Hepatocyte (in vitro differentiated cells): ENCODE data around the gene NFKBIZ. TPM values are rescaled to one million over a fixed set of nuclear protein-coding genes. Genes with fewer than 3 reads are reported as not detected.

Experiments used
- DNase-seq: peaks from one replicate; pipeline ENCODE4 v3.0.0-alpha.2; 2016; ENCODE audit warnings: low spot score
- H2AFZ ChIP-seq: fragments of 200-600 bp; sonication (generic); 2 replicates; pipeline ENCODE4 v1.6.0; 2016; ENCODE audit warnings: antibody characterized with exemption, mild to moderate bottlenecking
- H3K27ac ChIP-seq: fragments of 200-600 bp; sonication (generic); 2 replicates; pipeline ENCODE4 v1.5.1; 2016; ENCODE audit warnings: mild to moderate bottlenecking
- H3K27me3 ChIP-seq: fragments of 200-600 bp; sonication (generic); 2 replicates; pipeline ENCODE4 v1.6.1; 2016
- H3K36me3 ChIP-seq: fragments of 200-600 bp; sonication (generic); replicated peaks from 2 replicates; pipeline ENCODE4 v1.5.1; 2016; ENCODE audit warnings: low read depth; ENCODE audit not compliant: insufficient read depth
- H3K4me1 ChIP-seq: fragments of 200-600 bp; sonication (generic); 2 replicates; pipeline ENCODE4 v1.5.1; 2016; ENCODE audit warnings: mild to moderate bottlenecking, moderate library complexity; ENCODE audit not compliant: insufficient read depth
- H3K4me2 ChIP-seq: fragments of 200-600 bp; sonication (generic); 2 replicates; pipeline ENCODE4 v1.6.0; 2016
- H3K4me3 ChIP-seq: fragments of 200-600 bp; sonication (generic); 2 replicates; pipeline ENCODE4 v1.5.1; 2016; ENCODE audit warnings: mild to moderate bottlenecking
- H3K79me2 ChIP-seq: fragments of 200-600 bp; sonication (generic); 2 replicates; pipeline ENCODE4 v1.6.0; 2017; ENCODE audit warnings: mild to moderate bottlenecking
- H3K9me2 ChIP-seq: fragments of 200-600 bp; sonication (generic); replicated peaks from 2 replicates; pipeline ENCODE4 v1.6.0; 2017; ENCODE audit warnings: mild to moderate bottlenecking; ENCODE audit not compliant: insufficient read depth
- H3K9me3 ChIP-seq: fragments of 200-600 bp; sonication (generic); 2 replicates; pipeline ENCODE4 v1.5.1; 2016; ENCODE audit warnings: low read depth, mild to moderate bottlenecking
- H4K20me1 ChIP-seq: fragments of 200-600 bp; sonication (generic); 2 replicates; pipeline ENCODE4 v1.6.0; 2016; ENCODE audit warnings: mild to moderate bottlenecking; ENCODE audit not compliant: insufficient read depth, poor library complexity, severe bottlenecking
- CTCF ChIP-seq: fragments of 200-600 bp; sonication (generic); IDR thresholded peaks from 2 replicates; pipeline ENCODE4 v1.5.1; 2016; ENCODE audit warnings: antibody characterized with exemption, mild to moderate bottlenecking; ENCODE audit not compliant: poor library complexity
- EZH2 ChIP-seq: fragments of 200-600 bp; sonication (generic); IDR thresholded peaks from 2 replicates; pipeline ENCODE4 v1.6.1; 2016; ENCODE audit warnings: antibody characterized with exemption, mild to moderate bottlenecking, borderline replicate concordance
- EZH2phosphoT487 ChIP-seq: fragments of 200-600 bp; sonication (generic); IDR thresholded peaks from one replicate; pipeline ENCODE4 v1.6.1; 2018; ENCODE audit warnings: antibody characterized with exemption, mild to moderate bottlenecking, low read depth, moderate library complexity; ENCODE audit not compliant: unreplicated experiment, severe bottlenecking
- WGBS: methylation state at CpG from one replicate; pipeline ENCODE4 v1.1.6; 2016; ENCODE audit warnings: low lambda C conversion rate; ENCODE audit errors: missing lambda C conversion rate; 5-methylcytosine and 5-hydroxymethylcytosine counted together
- polyA plus RNA-seq: library from polyadenylated mRNA; unstranded; fragments of >200 nt; fragmentation: Nextera tagmentation; extraction: Ambion mirVana; gene quantifications from 2 replicates; pipeline ENCODE4 v1.2.1, GENCODE V29; 2016
- total RNA-seq: library from RNA; depleted of rRNA; stranded (reverse); fragments of >200 nt; gene quantifications from 2 replicates; pipeline ENCODE4 v1.2.3, GENCODE V29; 2014

The NFKBIZ gene
- total and polyA plus RNA-seq, 2 experiments from 2014 or later: 160 to 182 TPM

GRCh38 chr3:101816215-101817149 lies 32.8 kb upstream of the NFKBIZ start:
- Histone ChIP-seq H3K79me2 (peaks cover 4% of the 10 kb centered on the region), H4K20me1 (no peaks in the 10 kb centered on the region), H3K4me3 (no peak overlapping the region), H3K4me2 (no peak overlapping the region), H3K27ac (peak overlapping the region; percentile 20), H3K9me3 (no peaks in the 10 kb centered on the region), H3K4me1 (peaks cover 12% of the 10 kb centered on the region), H2AFZ (no peak overlapping the region), H3K36me3 (no peaks in the 10 kb centered on the region), H3K27me3 (no peaks in the 10 kb centered on the region), H3K9me2 (no peaks in the 10 kb centered on the region)
- TF ChIP-seq EZH2 (no peak), CTCF (no peak), EZH2phosphoT487 (no peak)
- no peak for DNase-seq
- 66% methylated on average over 4 of the region's 4 CpGs for WGBS

GRCh38 chr3:101817992-101818391 lies 31.3 kb upstream of the NFKBIZ start:
- Histone ChIP-seq H3K9me2 (no peaks in the 10 kb centered on the region), H3K4me2 (no peak overlapping the region), H3K4me3 (no peak overlapping the region), H2AFZ (no peak overlapping the region), H3K4me1 (peaks cover 12% of the 10 kb centered on the region), H3K27me3 (no peaks in the 10 kb centered on the region), H3K9me3 (no peaks in the 10 kb centered on the region), H4K20me1 (no peaks in the 10 kb centered on the region), H3K79me2 (peaks cover 4% of the 10 kb centered on the region), H3K36me3 (no peaks in the 10 kb centered on the region), H3K27ac (no peak overlapping the region)
- TF ChIP-seq EZH2 (no peak), CTCF (no peak), EZH2phosphoT487 (no peak)
- no peak for DNase-seq
- 99% methylated on average over 5 of the region's 5 CpGs for WGBS

GRCh38 chr3:101819649-101820206 lies 29.6 kb upstream of the NFKBIZ start:
- peaks cover 2% of the 10 kb centered on the region for H3K79me2 ChIP-seq
- no peaks in the 10 kb centered on the region for H3K27me3 ChIP-seq
- H4K20me1 ChIP-seq: no peaks in the 10 kb centered on the region
- H3K4me2 ChIP-seq: no peak overlapping the region
- no peak overlapping the region for H3K27ac ChIP-seq
- no peak overlapping the region for H3K4me3 ChIP-seq
- H3K9me3 ChIP-seq: no peaks in the 10 kb centered on the region
- TF ChIP-seq EZH2phosphoT487: no peak
- no peak for TF ChIP-seq EZH2
- TF ChIP-seq CTCF: no peak
- DNase-seq: no peak
- no peak overlapping the region for H2AFZ ChIP-seq
- 92% methylated on average over 2 of the region's 2 CpGs for WGBS
- H3K4me1 ChIP-seq: peaks cover 5% of the 10 kb centered on the region
- no peaks in the 10 kb centered on the region for H3K36me3 ChIP-seq
- no peaks in the 10 kb centered on the region for H3K9me2 ChIP-seq
